ENCODE results near the gene SSBP2.
"Not testable (repeated sequence)": the region's sequence is repeated elsewhere in the genome, so short reads cannot be mapped to it uniquely, and the experiment has no call there.

The SSBP2 gene

DNA sequence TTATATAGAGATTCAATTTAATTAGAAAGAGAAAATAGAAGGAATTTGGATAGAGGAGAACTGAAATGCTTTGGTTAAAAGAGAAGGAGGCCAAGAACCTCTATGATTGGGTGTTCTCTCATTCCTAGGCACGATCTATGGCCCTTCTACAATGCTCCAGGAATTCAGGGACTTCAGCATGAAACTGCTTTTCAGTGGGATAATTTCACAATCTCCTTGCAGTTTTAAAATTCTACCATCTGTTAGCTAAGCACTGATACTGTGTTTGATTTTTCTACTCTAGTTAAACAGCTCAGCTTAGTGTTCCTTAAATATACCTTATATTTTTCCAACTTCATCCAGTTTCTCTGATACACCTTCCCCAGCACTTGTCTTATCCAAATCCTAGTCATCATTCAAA lies 141.9 kb downstream of the SSBP2 start:
- DNase-seq (ENCODE audit: insufficient read length, low spot score) (no peak), FAIRE-seq (no peak)
- no peak for TF ChIP-seq CTCF (IDR thresholded peaks at IDR 0.05; ENCODE audit: insufficient read depth, missing control alignments)

DNA sequence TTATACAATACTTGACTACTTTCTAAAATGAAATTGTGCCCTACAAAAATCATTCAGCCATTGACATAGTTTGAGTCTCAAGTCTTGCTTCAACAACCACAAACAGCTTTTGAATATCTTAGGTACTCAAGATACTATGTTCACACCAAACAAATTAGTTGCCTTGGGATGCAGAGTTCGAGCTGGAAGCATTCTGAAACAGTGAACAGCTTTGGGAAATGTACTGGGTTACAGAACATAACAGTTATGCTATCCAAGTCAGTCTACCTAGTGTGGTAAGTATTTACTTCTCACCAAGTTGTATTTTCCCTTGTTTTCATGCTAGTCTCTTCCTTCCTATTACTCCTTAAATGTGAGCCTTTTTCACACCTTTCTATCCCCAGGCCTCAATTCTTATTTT lies 143.2 kb downstream of the SSBP2 start:
- no peak for FAIRE-seq

DNA sequence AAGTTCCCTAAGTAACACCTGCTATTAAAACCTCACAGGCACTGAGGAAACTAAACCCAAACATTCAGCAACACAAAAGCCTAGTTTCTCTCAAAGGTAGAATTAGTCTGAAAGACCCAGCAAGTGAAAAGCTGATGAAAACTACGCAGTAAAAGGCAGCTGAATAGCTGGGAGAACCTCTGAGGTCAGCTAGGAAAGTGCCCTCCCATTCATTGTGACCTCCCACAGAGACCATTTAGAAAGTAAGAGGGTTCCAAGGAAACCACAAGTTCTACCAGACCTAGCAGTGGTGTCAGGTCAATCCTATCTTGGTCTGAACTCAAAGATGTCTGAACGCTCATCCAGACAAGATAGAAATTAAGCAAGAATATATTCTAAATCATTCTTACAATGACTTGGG lies 144.7 kb downstream of the SSBP2 start:
- TF ChIP-seq CTCF (IDR thresholded peaks at IDR 0.05; ENCODE audit: insufficient read depth, missing control alignments): no peak
- FAIRE-seq (no peak), DNase-seq (ENCODE audit: insufficient read length, low spot score) (no peak)

More for the DNA sequence above, 143.2 kb downstream of the SSBP2 start:
- DNase-seq (ENCODE audit: insufficient read length, low spot score): no peak
- no peak for TF ChIP-seq CTCF (IDR thresholded peaks at IDR 0.05; ENCODE audit: insufficient read depth, missing control alignments)

GRCh38 chr5:81605299-81605698 lies 145.6 kb downstream of the SSBP2 start:
- DNase-seq (ENCODE audit: insufficient read length, low spot score) (no peak), FAIRE-seq (no peak)
- TF ChIP-seq CTCF (IDR thresholded peaks at IDR 0.05; ENCODE audit: insufficient read depth, missing control alignments): no peak

GRCh38 chr5:81604193-81604592 lies 146.7 kb downstream of the SSBP2 start:
- FAIRE-seq (no peak), DNase-seq (ENCODE audit: insufficient read length, low spot score) (no peak)
- TF ChIP-seq CTCF (IDR thresholded peaks at IDR 0.05; ENCODE audit: insufficient read depth, missing control alignments): no peak

- DNase-seq (ENCODE audit: insufficient read length, low spot score): no peak
- no peak for FAIRE-seq
- no peak for TF ChIP-seq CTCF (IDR thresholded peaks at IDR 0.05; ENCODE audit: insufficient read depth, missing control alignments)
Measured at GRCh38 chr5:81601919-81602318, 149.0 kb downstream of the SSBP2 start.

DNA sequence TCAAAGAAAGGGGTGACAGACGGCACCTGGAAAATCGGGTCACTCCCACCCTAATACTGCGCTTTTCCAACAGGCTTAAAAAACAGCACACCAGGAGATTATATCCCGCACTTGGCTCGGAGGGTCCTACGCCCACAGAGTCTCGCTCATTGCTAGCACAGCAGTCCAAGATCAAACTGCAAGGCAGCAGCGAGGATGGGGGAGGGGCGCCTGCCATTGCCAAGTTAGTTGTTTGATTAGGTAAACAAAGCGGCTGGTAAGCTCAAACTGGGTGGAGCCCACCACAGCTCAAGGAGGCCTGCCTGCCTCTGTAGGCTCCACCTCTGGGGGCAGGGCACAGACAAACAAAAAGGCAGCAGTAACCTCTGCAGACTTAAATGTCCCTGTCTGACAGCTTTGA lies 158.8 kb downstream of the SSBP2 start:
- FAIRE-seq; DNase-seq (ENCODE audit: insufficient read length, low spot score): not testable (repeated sequence)

All from D721Med (cell line).